WTC11 (cell line): ENCODE results near the gene KCNK7. TPM values are rescaled to one million over a fixed set of nuclear protein-coding genes. Genes with fewer than 3 reads are reported as not detected.

Experiments
- ATAC-seq: fragments of 200-7000 bp; cut with Tn5 transposase; 2 replicates; pipeline ENCODE4 v1.10.0; 2021; ENCODE audit warnings: mild to moderate bottlenecking, moderate library complexity
- CTCF ChIA-PET: fragments of 300-600 bp; sonication (Branson Sonifier 250); formaldehyde crosslinking; loops from one replicate; lab custom pipeline; 2021; ENCODE audit warnings: antibody characterized with exemption; lab: Charles Lee
- POLR2A ChIA-PET: fragments of 350-600 bp; sonication (Branson Sonifier 250); formaldehyde crosslinking; loops from one replicate; lab custom pipeline; 2021; ENCODE audit warnings: antibody characterized with exemption; lab: Charles Lee
- DNase-seq: peaks from one replicate; pipeline ENCODE4 v3.0.0; 2021; ENCODE audit warnings: low spot score
- H3K27ac Mint-ChIP-seq: 2 replicates; pipeline ENCODE4 v1.8.0; 2021; ENCODE audit warnings: mixed read lengths
- H3K27me3 Mint-ChIP-seq: 2 replicates; pipeline ENCODE4 v1.8.0; 2021; ENCODE audit warnings: low read depth, mild to moderate bottlenecking, moderate library complexity, mixed read lengths
- H3K36me3 Mint-ChIP-seq: 2 replicates; pipeline ENCODE4 v1.8.0; 2021; ENCODE audit warnings: mixed read lengths
- H3K4me1 Mint-ChIP-seq: 2 replicates; pipeline ENCODE4 v1.8.0; 2022; ENCODE audit warnings: mixed read lengths
- H3K4me3 Mint-ChIP-seq: 2 replicates; pipeline ENCODE4 v1.8.0; 2021; ENCODE audit warnings: mild to moderate bottlenecking, moderate library complexity, mixed read lengths
- H3K9me3 Mint-ChIP-seq: 2 replicates; pipeline ENCODE4 v1.8.0; 2021; ENCODE audit warnings: mixed read lengths
- ATF1 ChIP-seq: sonication (generic); formaldehyde crosslinking; IDR thresholded peaks from 2 replicates; pipeline ENCODE4 v1.8.1; 2023; ENCODE audit warnings: mild to moderate bottlenecking, moderate library complexity, missing genetic modification reagents
- CREB1 ChIP-seq: sonication (generic); formaldehyde crosslinking; IDR thresholded peaks from 2 replicates; pipeline ENCODE4 v1.8.0; 2023; ENCODE audit warnings: mild to moderate bottlenecking, missing genetic modification reagents
- E2F1 ChIP-seq: sonication (generic); formaldehyde crosslinking; IDR thresholded peaks from 2 replicates; pipeline ENCODE4 v1.8.0; 2022; ENCODE audit warnings: mild to moderate bottlenecking, missing genetic modification reagents
- E2F4 ChIP-seq: sonication (generic); formaldehyde crosslinking; IDR thresholded peaks from 2 replicates; pipeline ENCODE4 v1.8.1; 2022; ENCODE audit warnings: low read depth, mild to moderate bottlenecking, moderate library complexity, missing genetic modification reagents, borderline replicate concordance
- GRHL2 ChIP-seq: fragments of 250-450 bp; sonication (Bioruptor Pico); IDR thresholded peaks from 2 replicates; pipeline ENCODE4 v1.8.0; 2022; ENCODE audit warnings: mild to moderate bottlenecking, moderate library complexity; ENCODE audit not compliant: insufficient replicate concordance, severe bottlenecking
- HMGXB4 ChIP-seq: sonication (generic); formaldehyde crosslinking; IDR thresholded peaks from 2 replicates; pipeline ENCODE4 v1.8.1; 2023; ENCODE audit warnings: mild to moderate bottlenecking, moderate library complexity, missing genetic modification reagents
- IRF1 ChIP-seq: sonication (generic); formaldehyde crosslinking; IDR thresholded peaks from 2 replicates; pipeline ENCODE4 v1.8.0; 2023; ENCODE audit warnings: missing genetic modification reagents
- MYBL2 ChIP-seq: sonication (generic); formaldehyde crosslinking; IDR thresholded peaks from 2 replicates; pipeline ENCODE4 v1.8.1; 2023; ENCODE audit warnings: mild to moderate bottlenecking, moderate library complexity, missing genetic modification reagents
- NFE2L1 ChIP-seq: sonication (generic); formaldehyde crosslinking; IDR thresholded peaks from 2 replicates; pipeline ENCODE4 v1.8.1; 2023; ENCODE audit warnings: missing genetic modification reagents
- NR1H2 ChIP-seq: sonication (generic); formaldehyde crosslinking; IDR thresholded peaks from 2 replicates; pipeline ENCODE4 v1.9.0; 2021; ENCODE audit warnings: mild to moderate bottlenecking, moderate library complexity, missing genetic modification reagents
- NR2C2 ChIP-seq: sonication (generic); formaldehyde crosslinking; IDR thresholded peaks from 2 replicates; pipeline ENCODE4 v1.8.0; 2022; ENCODE audit warnings: mild to moderate bottlenecking, missing genetic modification reagents
- OVOL2 ChIP-seq: fragments of 250-450 bp; sonication (Bioruptor Pico); IDR thresholded peaks from 2 replicates; pipeline ENCODE4 v1.9.0; 2021; ENCODE audit warnings: mild to moderate bottlenecking, borderline replicate concordance
- ZMAT4 ChIP-seq: fragments of 250-450 bp; sonication (Bioruptor Pico); IDR thresholded peaks from 2 replicates; pipeline ENCODE4 v1.9.0; 2021; ENCODE audit warnings: mild to moderate bottlenecking
- ZNF121 ChIP-seq: sonication (generic); formaldehyde crosslinking; IDR thresholded peaks from 2 replicates; pipeline ENCODE4 v1.8.0; 2023; ENCODE audit warnings: missing genetic modification reagents
- total RNA-seq: library from RNA; stranded (reverse); gene quantifications from 3 replicates; pipeline ENCODE4 v1.2.3, GENCODE V29; 2021
- TF ChIP-seq, protein P1 (sequence below): sonication (generic); formaldehyde crosslinking; IDR thresholded peaks from 2 replicates; pipeline ENCODE4 v1.8.1; 2023; ENCODE audit warnings: mild to moderate bottlenecking, missing genetic modification reagents, moderate library complexity
- TF ChIP-seq, protein P2 (sequence below): sonication (generic); formaldehyde crosslinking; conservative IDR thresholded peaks from 2 replicates; pipeline ENCODE4 v1.8.1; 2023; ENCODE audit warnings: mild to moderate bottlenecking, low read depth, missing genetic modification reagents, moderate library complexity

Gene KCNK7
- total RNA-seq, 1 experiment from 2014 or later: 1.4 TPM

DNA sequence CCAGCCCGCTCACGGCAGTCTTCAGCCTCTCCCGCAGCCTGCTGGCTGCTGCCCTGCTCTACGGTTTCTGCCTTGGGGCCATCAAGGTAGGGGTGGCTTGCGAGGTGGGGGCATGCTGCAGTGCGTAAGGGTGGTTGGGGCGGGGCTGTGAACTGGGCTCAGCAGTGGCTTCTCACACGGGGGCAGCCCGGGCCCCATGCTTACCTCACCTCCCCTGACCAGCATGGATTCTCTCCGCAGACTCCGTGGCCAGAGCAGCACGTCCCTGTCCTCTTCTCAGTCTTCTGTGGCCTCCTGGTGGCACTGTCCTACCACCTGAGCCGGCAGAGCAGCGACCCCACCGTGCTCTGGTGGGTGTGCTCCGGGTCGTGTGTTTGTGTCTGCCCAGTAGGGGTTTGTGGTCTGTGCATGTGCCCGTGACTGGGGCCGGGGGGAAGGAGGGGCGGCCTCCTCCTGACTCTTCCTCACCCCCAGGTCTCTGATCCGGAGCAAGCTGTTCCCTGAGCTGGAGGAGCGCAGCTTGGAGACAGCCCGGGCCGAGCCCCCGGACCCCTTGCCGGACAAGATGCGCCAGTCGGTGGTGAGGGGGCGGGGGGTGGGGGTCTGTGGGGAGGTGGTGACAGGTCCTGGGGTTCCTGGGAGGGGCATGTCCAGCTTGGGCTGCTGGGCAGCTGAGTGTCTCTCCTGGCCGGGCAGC is 29.5 kb upstream of the KCNK7 start:
- no peak for ATAC-seq
- Mint-ChIP-seq H3K9me3 (no peaks in the 10 kb centered on the region), H3K27me3 (no peaks in the 10 kb centered on the region)
- TF ChIP-seq GRHL2 (no peak), E2F1 (CRISPR knock-in tag) (no peak), NR2C2 (CRISPR knock-in tag) (no peak), NFE2L1 (no peak), ZNF121 (no peak), ATF1 (CRISPR knock-in tag) (no peak), HMGXB4 (CRISPR knock-in tag) (no peak), OVOL2 (no peak), NR1H2 (CRISPR knock-in tag) (no peak), ZMAT4 (no peak), E2F4 (CRISPR knock-in tag) (no peak), CREB1 (CRISPR knock-in tag) (no peak), IRF1 (CRISPR knock-in tag) (no peak), MYBL2 (CRISPR knock-in tag) (no peak)
- TF ChIP-seq, protein P1, sequence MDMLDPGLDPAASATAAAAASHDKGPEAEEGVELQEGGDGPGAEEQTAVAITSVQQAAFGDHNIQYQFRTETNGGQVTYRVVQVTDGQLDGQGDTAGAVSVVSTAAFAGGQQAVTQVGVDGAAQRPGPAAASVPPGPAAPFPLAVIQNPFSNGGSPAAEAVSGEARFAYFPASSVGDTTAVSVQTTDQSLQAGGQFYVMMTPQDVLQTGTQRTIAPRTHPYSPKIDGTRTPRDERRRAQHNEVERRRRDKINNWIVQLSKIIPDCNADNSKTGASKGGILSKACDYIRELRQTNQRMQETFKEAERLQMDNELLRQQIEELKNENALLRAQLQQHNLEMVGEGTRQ (CRISPR knock-in tag): no peak
- TF ChIP-seq, protein P2, sequence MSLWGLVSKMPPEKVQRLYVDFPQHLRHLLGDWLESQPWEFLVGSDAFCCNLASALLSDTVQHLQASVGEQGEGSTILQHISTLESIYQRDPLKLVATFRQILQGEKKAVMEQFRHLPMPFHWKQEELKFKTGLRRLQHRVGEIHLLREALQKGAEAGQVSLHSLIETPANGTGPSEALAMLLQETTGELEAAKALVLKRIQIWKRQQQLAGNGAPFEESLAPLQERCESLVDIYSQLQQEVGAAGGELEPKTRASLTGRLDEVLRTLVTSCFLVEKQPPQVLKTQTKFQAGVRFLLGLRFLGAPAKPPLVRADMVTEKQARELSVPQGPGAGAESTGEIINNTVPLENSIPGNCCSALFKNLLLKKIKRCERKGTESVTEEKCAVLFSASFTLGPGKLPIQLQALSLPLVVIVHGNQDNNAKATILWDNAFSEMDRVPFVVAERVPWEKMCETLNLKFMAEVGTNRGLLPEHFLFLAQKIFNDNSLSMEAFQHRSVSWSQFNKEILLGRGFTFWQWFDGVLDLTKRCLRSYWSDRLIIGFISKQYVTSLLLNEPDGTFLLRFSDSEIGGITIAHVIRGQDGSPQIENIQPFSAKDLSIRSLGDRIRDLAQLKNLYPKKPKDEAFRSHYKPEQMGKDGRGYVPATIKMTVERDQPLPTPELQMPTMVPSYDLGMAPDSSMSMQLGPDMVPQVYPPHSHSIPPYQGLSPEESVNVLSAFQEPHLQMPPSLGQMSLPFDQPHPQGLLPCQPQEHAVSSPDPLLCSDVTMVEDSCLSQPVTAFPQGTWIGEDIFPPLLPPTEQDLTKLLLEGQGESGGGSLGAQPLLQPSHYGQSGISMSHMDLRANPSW: no peak
- TF ChIP-seq, all 79 proteins: peak for 0
- DNase-seq: no peak
- no peak overlapping the region for H3K4me3 Mint-ChIP-seq
- no peak overlapping the region for H3K27ac Mint-ChIP-seq
- H3K4me1 Mint-ChIP-seq: no peaks in the 10 kb centered on the region
- ChIA-PET CTCF (interaction anchor here (0.5 to 2.5 kb wide), 24 partner anchors 8 to 263 kb away, joined by 3 to 31 read pairs (median 4); partner anchors contain the start of genes FIBP, KAT5, MAP3K11 and MUS81), POLR2A (no interaction called here)
- peaks cover 28% of the 10 kb centered on the region for H3K36me3 Mint-ChIP-seq
